Measurements from ENCODE around the gene ABL1. TPM values are rescaled to one million over a fixed set of nuclear protein-coding genes. Genes with fewer than 3 reads are reported as not detected.

ABL1 gene
- total RNA-seq, 1 donor from 2014 or later, result 92.4 TPM

- no peak for DNase-seq (ENCODE audit: low spot score)
Observed at GRCh38 chr9:130929571-130930038, 94.6 kb downstream of the ABL1 start.

- DNase-seq (ENCODE audit: low spot score), result no peak
Observed at GRCh38 chr9:130930132-130930803, 95.2 kb downstream of the ABL1 start.

GRCh38 chr9:130930804-130931349, 95.8 kb downstream of the ABL1 start:
- no peak for DNase-seq (ENCODE audit: low spot score)

GRCh38 chr9:130931508-130932254, 96.6 kb downstream of the ABL1 start:
- no peak for DNase-seq (ENCODE audit: low spot score)

- no peak for DNase-seq (ENCODE audit: low spot score)
Observed at GRCh38 chr9:130932255-130933079, 97.4 kb downstream of the ABL1 start.

GRCh38 chr9:130933114-130934046, 98.3 kb downstream of the ABL1 start:
- no peak for DNase-seq (ENCODE audit: low spot score)

- no peak for DNase-seq (ENCODE audit: low spot score)
Observed at GRCh38 chr9:130934246-130934645, 99.2 kb downstream of the ABL1 start.

GRCh38 chr9:130934702-130935647, 99.9 kb downstream of the ABL1 start:
- DNase-seq (ENCODE audit: low spot score), result no peak

GRCh38 chr9:130935648-130936271, 100.7 kb downstream of the ABL1 start:
- no peak for DNase-seq (ENCODE audit: low spot score)

- no peak for DNase-seq (ENCODE audit: low spot score)
Observed at GRCh38 chr9:130936285-130937117, 101.4 kb downstream of the ABL1 start.

Other genes starting within 250 kb of the ABL1 start
- gene PRDM12, start 170.7 kb upstream of the ABL1 start, total RNA-seq, result not detected
- gene EXOSC2, start 141.5 kb upstream of the ABL1 start, total RNA-seq, result 21.2 TPM
- not detected for gene QRFP, start 61.6 kb downstream of the ABL1 start, total RNA-seq
- gene FIBCD1, start 104.0 kb downstream of the ABL1 start, total RNA-seq, result not detected
- 4.8 TPM for gene LAMC3, start 173.9 kb downstream of the ABL1 start, total RNA-seq